Neural cell (in vitro differentiated cells): ENCODE results near the gene TNS2. TPM values are rescaled to one million over a fixed set of nuclear protein-coding genes. Genes with fewer than 3 reads are reported as not detected.
A peak's percentile ranks its signal among the peaks of the same experiment; 100 is the strongest.

Source experiments
- H2AFZ ChIP-seq: fragments of 200-600, 300-800 bp; sonication (generic), shearing (Covaris generic); 2 replicates; pipeline ENCODE4 v1.6.0; 2014; ENCODE audit warnings: low read depth, mild to moderate bottlenecking, antibody characterized with exemption, low read length, moderate library complexity
- H3F3A ChIP-seq: fragments of 200-600 bp; shearing (Covaris generic); 2 replicates; pipeline ENCODE4 v1.6.1; 2016; ENCODE audit warnings: mild to moderate bottlenecking, moderate library complexity, mixed read lengths, antibody characterized with exemption, low read length; ENCODE audit not compliant: insufficient read depth, poor library complexity, severe bottlenecking
- H3K27ac ChIP-seq: fragments of 200-600, 300-800 bp; sonication (generic), shearing (Covaris generic); 2 replicates; pipeline ENCODE4 v1.5.1; 2014; ENCODE audit warnings: mild to moderate bottlenecking, low read length, moderate library complexity
- H3K27me3 ChIP-seq: fragments of 300-800, 200-600 bp; sonication (generic), shearing (Covaris generic); 2 replicates; pipeline ENCODE4 v1.6.0; 2014; ENCODE audit warnings: mild to moderate bottlenecking, low read depth, low read length, moderate library complexity; ENCODE audit not compliant: insufficient read depth
- H3K36me3 ChIP-seq: fragments of 300-800, 200-600 bp; sonication (generic), shearing (Covaris generic); 2 replicates; pipeline ENCODE4 v1.5.1; 2014; ENCODE audit warnings: mild to moderate bottlenecking, antibody characterized with exemption, low read length, moderate library complexity; ENCODE audit not compliant: insufficient read depth
- H3K4me2 ChIP-seq: fragments of 300-800, 200-600 bp; sonication (generic), shearing (Covaris generic); 2 replicates; pipeline ENCODE4 v1.6.0; 2014; ENCODE audit warnings: mild to moderate bottlenecking, low read length
- H3K4me3 ChIP-seq: fragments of 300-800, 200-600 bp; sonication (generic), shearing (Covaris generic); 2 replicates; pipeline ENCODE4 v1.5.1; 2014; ENCODE audit warnings: mild to moderate bottlenecking, low read length, moderate library complexity
- H3K79me2 ChIP-seq: fragments of 200-600 bp; shearing (Covaris generic); replicated peaks from 2 replicates; pipeline ENCODE4 v1.6.0; 2014; ENCODE audit warnings: mild to moderate bottlenecking, low read length, moderate library complexity; ENCODE audit not compliant: insufficient read depth
- H3K9ac ChIP-seq: fragments of 300-800, 200-600 bp; sonication (generic), shearing (Covaris generic); 2 replicates; pipeline ENCODE4 v1.6.1; 2016; ENCODE audit warnings: mild to moderate bottlenecking, low read length, mixed read lengths
- H3K9me2 ChIP-seq: fragments of 200-600 bp; shearing (Covaris generic); 2 replicates; pipeline ENCODE4 v1.6.1; 2016; ENCODE audit warnings: mild to moderate bottlenecking, low read length, mixed read lengths; ENCODE audit not compliant: insufficient read depth
- H3K9me3 ChIP-seq: fragments of 200-600, 300-800 bp; sonication (generic), shearing (Covaris generic); 2 replicates; pipeline ENCODE4 v1.6.1; 2016; ENCODE audit warnings: mild to moderate bottlenecking, mixed run types, low read length, moderate library complexity, mixed read lengths
- H4K20me1 ChIP-seq: fragments of 200-600 bp; shearing (Covaris generic); 2 replicates; pipeline ENCODE4 v1.6.1; 2016; ENCODE audit warnings: mild to moderate bottlenecking, mixed run types; ENCODE audit not compliant: insufficient read depth
- CTCF ChIP-seq: fragments of 450-650 bp; IDR thresholded peaks from 2 replicates; pipeline ENCODE4 v1.5.1; 2014; ENCODE audit warnings: antibody characterized with exemption, mild to moderate bottlenecking, moderate library complexity; ENCODE audit not compliant: poor library complexity, severe bottlenecking
- EP300 ChIP-seq: fragments of 450-650 bp; conservative IDR thresholded peaks from 2 replicates; pipeline ENCODE4 v1.6.1; 2014; ENCODE audit warnings: antibody characterized with exemption, mild to moderate bottlenecking, moderate library complexity; ENCODE audit not compliant: poor library complexity, severe bottlenecking
- EZH2 ChIP-seq: fragments of 200-600, 300-800 bp; shearing (Covaris generic), sonication (generic); IDR thresholded peaks from 2 replicates; pipeline ENCODE4 v1.6.1; 2014; ENCODE audit warnings: antibody characterized with exemption, low read length, borderline replicate concordance, mild to moderate bottlenecking; ENCODE audit not compliant: insufficient read depth, poor library complexity, severe bottlenecking
- MXI1 ChIP-seq: fragments of 450-650 bp; conservative IDR thresholded peaks from 2 replicates; pipeline ENCODE4 v1.6.1; 2014; ENCODE audit warnings: antibody characterized with exemption, mild to moderate bottlenecking; ENCODE audit not compliant: poor library complexity, severe bottlenecking
- POLR2AphosphoS5 ChIP-seq: IDR thresholded peaks from 2 replicates; pipeline ENCODE4 v1.6.1; 2012
- RAD21 ChIP-seq: fragments of 450-650 bp; conservative IDR thresholded peaks from 2 replicates; pipeline ENCODE4 v1.6.1; 2014; ENCODE audit warnings: antibody characterized with exemption, mild to moderate bottlenecking, moderate library complexity
- REST ChIP-seq: IDR thresholded peaks from 2 replicates; pipeline ENCODE4 v1.6.1; 2012; ENCODE audit warnings: borderline replicate concordance
- SMC3 ChIP-seq: fragments of 450-650 bp; conservative IDR thresholded peaks from 2 replicates; pipeline ENCODE4 v1.6.1; 2014; ENCODE audit warnings: antibody characterized with exemption, mild to moderate bottlenecking, moderate library complexity; ENCODE audit not compliant: poor library complexity
- TAF1 ChIP-seq: IDR thresholded peaks from 2 replicates; pipeline ENCODE4 v1.6.1; 2012; ENCODE audit warnings: low read depth
- polyA plus RNA-seq: library from polyadenylated mRNA; depleted of rRNA; stranded (reverse); fragments of >200 nt; gene quantifications from 2 replicates; pipeline ENCODE4 v1.2.3, GENCODE V29; 2014

Gene TNS2
- polyA plus RNA-seq, 1 donor from 2014 or later, result 4.2 TPM

GRCh38 chr12:53097564-53098353 is 47.9 kb downstream of the TNS2 start, which contains the start of gene IGFBP6:
TSS of gene IGFBP6 (plus strand) at chr12:53097667. CDS start at chr12:53097718, 51 bp downstream.
- no peaks in the 10 kb centered on the region for H3K9me3 ChIP-seq

GRCh38 chr12:53098354-53098981 is 48.6 kb downstream of the TNS2 start:
- TF ChIP-seq TAF1 (no peak), SMC3 (no peak), EZH2 (no peak), REST (no peak), RAD21 (no peak), POLR2AphosphoS5 (no peak), EP300 (no peak), CTCF (no peak), MXI1 (no peak)
- Histone ChIP-seq H3K9me2 (no peaks in the 10 kb centered on the region), H3F3A (no peaks in the 10 kb centered on the region), H2AFZ (no peak overlapping the region), H3K36me3 (no peaks in the 10 kb centered on the region), H3K79me2 (no peaks in the 10 kb centered on the region), H3K9ac (no peak overlapping the region), H3K9me3 (no peaks in the 10 kb centered on the region), H3K4me3 (peak overlapping the region; percentile 66), H3K4me2 (no peak overlapping the region), H4K20me1 (no peaks in the 10 kb centered on the region), H3K27me3 (peaks cover 38% of the 10 kb centered on the region), H3K27ac (no peak overlapping the region)

More at GRCh38 chr12:53097564-53098353, 47.9 kb downstream of the TNS2 start, which contains the start of gene IGFBP6:
- Histone ChIP-seq H3K9me2 (no peaks in the 10 kb centered on the region), H3F3A (no peaks in the 10 kb centered on the region), H3K27ac (no peak within 1 kb of the TSS), H3K36me3 (no peaks in the 10 kb centered on the region), H4K20me1 (no peaks in the 10 kb centered on the region), H3K4me3 (peak within 1 kb of the TSS; percentile 66), H3K4me2 (no peak within 1 kb of the TSS), H3K79me2 (no peaks in the 10 kb centered on the region), H2AFZ (no peak within 1 kb of the TSS), H3K9ac (peak within 1 kb of the TSS; percentile 23), H3K27me3 (peaks cover 38% of the 10 kb centered on the region)
- TF ChIP-seq EP300 (no peak), SMC3 (no peak), POLR2AphosphoS5 (no peak), CTCF (no peak)
